Loucy (cell line): ENCODE measurements around the gene MAP3K13.

Experiments used
- EZH2phosphoT487 ChIP-seq: fragments of 200-600 bp; IDR thresholded peaks from 2 replicates; pipeline ENCODE4 v1.6.1; 2018; ENCODE audit warnings: antibody characterized with exemption, mild to moderate bottlenecking, moderate library complexity, borderline replicate concordance
- TF ChIP-seq, protein P1 (sequence below): fragments of 200-600 bp; sonication (generic); conservative IDR thresholded peaks from 2 replicates; pipeline ENCODE4 v1.5.1; 2014; ENCODE audit warnings: mild to moderate bottlenecking, antibody characterized with exemption, low read length

DNA sequence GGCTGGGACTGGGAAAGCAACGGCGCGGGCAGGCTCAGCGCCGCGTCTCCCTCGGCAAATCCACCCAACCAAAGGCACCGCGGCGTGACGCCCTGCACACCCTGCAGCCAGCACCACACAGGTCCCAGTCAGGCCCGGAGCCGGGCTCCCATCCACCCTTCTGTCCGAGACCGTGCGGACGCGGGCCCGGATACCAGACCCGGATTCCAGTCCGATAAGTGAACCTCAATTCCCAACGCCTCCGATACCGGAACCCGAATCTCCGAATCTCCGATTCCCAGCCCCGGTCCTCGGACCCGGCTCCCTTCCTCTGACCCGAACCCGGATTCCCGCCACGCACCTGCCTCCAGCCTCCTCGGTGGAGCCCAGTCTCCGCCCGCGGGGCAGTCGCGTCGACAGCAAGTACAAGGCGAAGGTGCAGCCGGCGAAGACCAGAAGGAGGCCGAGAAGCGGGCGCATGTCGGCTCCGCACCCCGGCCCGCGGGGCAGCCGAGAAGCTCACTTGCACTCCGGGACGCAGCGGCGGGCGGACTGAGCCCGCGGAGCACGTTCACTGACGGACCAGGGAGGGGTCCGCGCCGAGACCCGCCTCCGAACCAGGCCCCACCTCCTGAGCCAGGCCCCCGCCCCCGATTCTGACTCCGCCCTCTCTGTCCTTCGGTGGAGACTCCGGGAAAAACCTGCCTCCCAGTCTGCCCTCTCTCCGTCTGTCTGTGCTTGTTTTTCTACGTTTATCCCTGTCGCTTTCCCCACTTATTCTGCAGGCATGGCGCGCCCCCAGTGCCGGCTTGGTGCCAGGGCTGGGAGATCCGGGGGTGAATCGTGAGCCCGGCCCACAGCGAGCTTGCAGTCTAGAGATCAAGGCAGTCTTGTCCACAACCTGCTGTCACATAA is 135.8 kb downstream of the MAP3K13 start, which contains the start of gene TMEM41A:
- TF ChIP-seq, protein P1, sequence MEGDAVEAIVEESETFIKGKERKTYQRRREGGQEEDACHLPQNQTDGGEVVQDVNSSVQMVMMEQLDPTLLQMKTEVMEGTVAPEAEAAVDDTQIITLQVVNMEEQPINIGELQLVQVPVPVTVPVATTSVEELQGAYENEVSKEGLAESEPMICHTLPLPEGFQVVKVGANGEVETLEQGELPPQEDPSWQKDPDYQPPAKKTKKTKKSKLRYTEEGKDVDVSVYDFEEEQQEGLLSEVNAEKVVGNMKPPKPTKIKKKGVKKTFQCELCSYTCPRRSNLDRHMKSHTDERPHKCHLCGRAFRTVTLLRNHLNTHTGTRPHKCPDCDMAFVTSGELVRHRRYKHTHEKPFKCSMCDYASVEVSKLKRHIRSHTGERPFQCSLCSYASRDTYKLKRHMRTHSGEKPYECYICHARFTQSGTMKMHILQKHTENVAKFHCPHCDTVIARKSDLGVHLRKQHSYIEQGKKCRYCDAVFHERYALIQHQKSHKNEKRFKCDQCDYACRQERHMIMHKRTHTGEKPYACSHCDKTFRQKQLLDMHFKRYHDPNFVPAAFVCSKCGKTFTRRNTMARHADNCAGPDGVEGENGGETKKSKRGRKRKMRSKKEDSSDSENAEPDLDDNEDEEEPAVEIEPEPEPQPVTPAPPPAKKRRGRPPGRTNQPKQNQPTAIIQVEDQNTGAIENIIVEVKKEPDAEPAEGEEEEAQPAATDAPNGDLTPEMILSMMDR: no peak
- TF ChIP-seq EZH2phosphoT487: no peak
